HepG2 (cell line): Measurements from ENCODE around the gene CHRNB1. TPM values are rescaled to one million over a fixed set of nuclear protein-coding genes. Genes with fewer than 3 reads are reported as not detected.
A peak's percentile ranks its signal among the peaks of the same experiment; 100 is the strongest.

Experiments
- ATAC-seq: fragments of 200-7000 bp; cut with Tn5 transposase; 3 replicates; pipeline ENCODE4 v1.9.1; 2020; ENCODE audit warnings: mild to moderate bottlenecking, moderate library complexity
- BruUV-seq: library from RNA; stranded (reverse); fragments of 400-500 nt; replicated peaks from 2 replicates; lab custom pipeline; 2021; lab: Mats Ljungman, UMichigan
- CTCF ChIA-PET: fragments of 300-600 bp; formaldehyde crosslinking; extraction: SDS; loops from one replicate; lab custom pipeline; 2021; ENCODE audit warnings: low total read pairs, inconsistent platforms, low intra/inter-chr PET ratio; lab: Yijun Ruan, JAX
- POLR2A ChIA-PET: fragments of 350-600 bp; sonication (Branson Sonifier 250); formaldehyde crosslinking; loops from one replicate; lab custom pipeline; 2020; ENCODE audit warnings: antibody characterized with exemption, inconsistent platforms; lab: Yijun Ruan, JAX
- DNase-seq: peaks from one replicate; pipeline ENCODE4 v3.0.0-alpha.2; 2015; ENCODE audit warnings: low spot score
- FAIRE-seq: peaks from 3 replicates; lab custom pipeline; 2011; peaks lifted over from hg19 to GRCh38; lab: Jason Lieb, UNC
- H2AFZ ChIP-seq: one replicate; pipeline ENCODE4 v1.6.1; 2011; ENCODE audit warnings: low read length, inconsistent platforms
- H3K27ac ChIP-seq: fragments of 300-600 bp; 3 replicates; pipeline ENCODE4 v1.8.0; 2011; ENCODE audit warnings: mixed run types, mild to moderate bottlenecking, mixed read lengths, low read length, inconsistent platforms; ENCODE audit not compliant: insufficient read depth; ENCODE audit errors: extremely low read length
- H3K27me3 ChIP-seq, 2 experiments: fragments of 200-600 bp in 1 of 2; 2 replicates in 1 of 2; 3 replicates in 1 of 2; pipeline versions ENCODE4 v1.6.0 to v1.8.0; 2011; ENCODE audit warnings: low read length in 2 of 2, mild to moderate bottlenecking in 2 of 2, moderate library complexity in 2 of 2, inconsistent platforms in 1 of 2; ENCODE audit not compliant: insufficient read depth in 2 of 2, control insufficient read depth in 1 of 2
- H3K36me3 ChIP-seq, 2 experiments: fragments of 200-600 bp in 1 of 2; replicated peaks in 1 of 2; 2 replicates in 1 of 2; 3 replicates in 1 of 2; pipeline versions ENCODE4 v1.5.1 to v1.8.0; 2011; ENCODE audit warnings: low read length in 2 of 2, inconsistent platforms in 1 of 2; ENCODE audit not compliant: insufficient read depth in 2 of 2, control insufficient read depth in 1 of 2
- H3K4me1 ChIP-seq: 2 replicates; pipeline ENCODE4 v1.5.1; 2012; ENCODE audit warnings: low read length, inconsistent platforms; ENCODE audit not compliant: insufficient read depth
- H3K4me2 ChIP-seq: 2 replicates; pipeline ENCODE4 v1.6.0; 2011; ENCODE audit warnings: low read depth, low read length, inconsistent platforms
- H3K4me3 ChIP-seq, 3 experiments: fragments of 200-600 bp in 1 of 3; sonication (generic), shearing (Covaris generic) in 1 of 3; replicated peaks in 1 of 3; 2 replicates each; pipeline ENCODE4 v1.5.1; 2011 to 2016; ENCODE audit warnings: low read length in 3 of 3, inconsistent platforms in 2 of 3, low read depth in 2 of 3, mild to moderate bottlenecking in 2 of 3, control low read depth in 1 of 3, mixed read lengths in 1 of 3; ENCODE audit not compliant: insufficient read depth in 1 of 3
- H3K79me2 ChIP-seq: one replicate; pipeline ENCODE4 v1.6.1; 2011; ENCODE audit warnings: low read length, inconsistent platforms; ENCODE audit not compliant: insufficient read depth
- H3K9ac ChIP-seq: 2 replicates; pipeline ENCODE4 v1.6.0; 2011; ENCODE audit warnings: mild to moderate bottlenecking, low read depth, low read length, inconsistent platforms; ENCODE audit not compliant: insufficient read depth
- H3K9me3 ChIP-seq: 2 replicates; pipeline ENCODE4 v1.5.1; 2012; ENCODE audit warnings: mild to moderate bottlenecking, low read length
- H4K20me1 ChIP-seq: 2 replicates; pipeline ENCODE4 v1.6.0; 2011; ENCODE audit warnings: inconsistent platforms, mild to moderate bottlenecking, low read length, moderate library complexity; ENCODE audit not compliant: insufficient read depth
- CSRNP2 ChIP-seq: sonication (generic); formaldehyde crosslinking; conservative IDR thresholded peaks from 2 replicates; pipeline ENCODE4 v1.8.0; 2022; ENCODE audit warnings: low read depth, missing genetic modification reagents
- NCOA1 ChIP-seq: sonication (generic); formaldehyde crosslinking; IDR thresholded peaks from 2 replicates; pipeline ENCODE4 v1.9.0; 2021; ENCODE audit warnings: missing genetic modification reagents
- NCOA5 ChIP-seq: sonication (generic); formaldehyde crosslinking; IDR thresholded peaks from 2 replicates; pipeline ENCODE4 v1.4.0; 2020; ENCODE audit warnings: missing genetic modification reagents
- PAF1 ChIP-seq: IDR thresholded peaks from 2 replicates; pipeline ENCODE4 v1.6.1; 2016; ENCODE audit warnings: missing genetic modification reagents, missing compliant biosample characterization
- SPEN ChIP-seq: sonication (generic); formaldehyde crosslinking; IDR thresholded peaks from 2 replicates; pipeline ENCODE4 v1.5.1; 2020; ENCODE audit warnings: low read depth, mild to moderate bottlenecking, missing genetic modification reagents
- UBTF ChIP-seq: sonication (generic); formaldehyde crosslinking; IDR thresholded peaks from 2 replicates; pipeline ENCODE4 v1.4.0; 2020; ENCODE audit warnings: mild to moderate bottlenecking, missing genetic modification reagents
- ZBTB14 ChIP-seq: sonication (generic); formaldehyde crosslinking; IDR thresholded peaks from 2 replicates; pipeline ENCODE4 v1.4.0; 2020; ENCODE audit warnings: missing genetic modification reagents
- ZBTB4 ChIP-seq: sonication (generic); formaldehyde crosslinking; IDR thresholded peaks from 2 replicates; pipeline ENCODE4 v1.4.0; 2020; ENCODE audit warnings: missing genetic modification reagents, mild to moderate bottlenecking, borderline replicate concordance
- ZNF275 ChIP-seq: sonication (generic); formaldehyde crosslinking; IDR thresholded peaks from 2 replicates; pipeline ENCODE4 v1.8.0; 2022; ENCODE audit warnings: missing genetic modification reagents, mild to moderate bottlenecking, inconsistent platforms, borderline replicate concordance
- ZNF468 ChIP-seq: sonication (generic); formaldehyde crosslinking; IDR thresholded peaks from 2 replicates; pipeline ENCODE4 v1.8.0; 2022; ENCODE audit warnings: mild to moderate bottlenecking, moderate library complexity, missing genetic modification reagents
- ZNF570 ChIP-seq: sonication (generic); formaldehyde crosslinking; IDR thresholded peaks from 2 replicates; pipeline ENCODE4 v1.4.0; 2020; ENCODE audit warnings: mild to moderate bottlenecking, missing genetic modification reagents, borderline replicate concordance
- ZNF7 ChIP-seq: IDR thresholded peaks from 2 replicates; pipeline ENCODE4 v1.6.1; 2016; ENCODE audit warnings: missing biosample characterization, missing genetic modification reagents
- ZNF83 ChIP-seq: sonication (generic); formaldehyde crosslinking; IDR thresholded peaks from 2 replicates; pipeline ENCODE4 v1.4.0; 2020; ENCODE audit warnings: missing genetic modification reagents, mild to moderate bottlenecking, borderline replicate concordance
- WGBS: methylation state at CpG from one replicate; pipeline ENCODE4 v1.1.6; 2017; ENCODE audit warnings: low lambda C conversion rate; 5-methylcytosine and 5-hydroxymethylcytosine counted together
- in situ Hi-C: cut with HindIII; loops from 2 replicates; pipeline ENCODE4 v1.10.0; 2017; ENCODE audit warnings: low pct_unique_long_range_greater_than_20kb; ENCODE audit not compliant: extremely low pct_ligation_motif_present
- intact Hi-C: fragments of 100-400 bp; cut with micrococcal nuclease; formaldehyde crosslinking; loops from one replicate; pipeline ENCODE4 v1.10.0; 2022; ENCODE audit not compliant: unreplicated experiment
- polyA plus RNA-seq, 8 experiments: library from polyadenylated mRNA; depleted of rRNA in 3 of 8; stranded (reverse) in 7 of 8; unstranded in 1 of 8; fragments of >200 nt; fragmentation: Illumina TruSeq in 4 of 8; extraction: Trizol in 4 of 8; gene quantifications; 2 replicates each; pipeline versions ENCODE4 v1.2.1 to v1.2.3, GENCODE V29; 2011 to 2016; ENCODE audit warnings: low read depth in 4 of 8, missing spikeins in 1 of 8, mixed read lengths in 1 of 8; ENCODE audit not compliant: insufficient read depth in 1 of 8
- total RNA-seq, 5 experiments: library from RNA; depleted of rRNA; stranded (reverse); fragments of >200 nt; fragmentation: Illumina TruSeq; extraction: Trizol; gene quantifications; 2 replicates each; pipeline ENCODE4 v1.2.3, GENCODE V29; 2016; ENCODE audit warnings: low read depth in 1 of 5

CHRNB1 gene
- total and polyA plus RNA-seq, 2 of the 13 experiments (the other 11 are each of a cell fraction or from before 2014, with no cell fraction given): 5.4 to 33.7 TPM

GRCh38 chr17:7437369-7437863, 7.4 kb upstream of the CHRNB1 start:
- in situ Hi-C loops: loop anchor here (5.0 kb wide), 2 partner anchors 40 to 80 kb away; partner anchors contain the start of genes TMEM95 and ZBTB4
- H3K27ac ChIP-seq: no peak overlapping the region

More at GRCh38 chr17:7437369-7437863, 7.4 kb upstream of the CHRNB1 start:
- Histone ChIP-seq H3K4me2 (0 out of 2 replicates have a peak overlapping the region, but pooled peaks have one; percentile 12), H3K36me3 (no peaks in the 10 kb centered on the region), H3K4me1 (peaks cover 44% of the 10 kb centered on the region), H4K20me1 (no peaks in the 10 kb centered on the region), H3K9me3 (no peaks in the 10 kb centered on the region), H2AFZ (no peak overlapping the region), H3K27me3 (peaks cover 2 to 12% of the 10 kb centered on the region in 2 experiments; a peak in 3 of 5 replicates), H3K9ac (no peak overlapping the region), H3K4me3 (no peak overlapping the region; a peak in 2 of 6 replicates), H3K79me2 (no peaks in the 10 kb centered on the region)
- ATAC-seq (no peak), DNase-seq (no peak), FAIRE-seq (no peak)
- ChIA-PET CTCF (interaction anchor here (2.1 kb wide), 1 partner anchor 81 kb away, joined by 11 read pairs; no protein-coding TSS in a partner anchor), POLR2A (interaction anchor here (1.8 to 3.8 kb wide), 4 partner anchors 8 to 47 kb away, joined by 4 to 52 read pairs (median 28); partner anchors contain the start of genes CHRNB1, POLR2A and TMEM256)
- BruUV-seq: no TSS peak
- no peak for TF ChIP-seq PAF1
- no peak for TF ChIP-seq ZNF275
- TF ChIP-seq ZNF83 (CRISPR knock-in tag): no peak
- TF ChIP-seq ZNF7 (CRISPR knock-in tag): no peak
- no peak for TF ChIP-seq ZBTB4 (CRISPR knock-in tag)
- TF ChIP-seq UBTF (CRISPR knock-in tag): no peak
- no peak for TF ChIP-seq NCOA5 (CRISPR knock-in tag)
- no peak for TF ChIP-seq ZNF570 (CRISPR knock-in tag)
- TF ChIP-seq NCOA1: no peak
- TF ChIP-seq CSRNP2 (CRISPR knock-in tag): no peak
- TF ChIP-seq SPEN (CRISPR knock-in tag): no peak
- no peak for TF ChIP-seq ZNF468 (CRISPR knock-in tag)
- TF ChIP-seq ZBTB14 (CRISPR knock-in tag): no peak
- intact Hi-C loops: loop anchor here (2.0 kb wide), 1 partner anchor 77 kb away; no protein-coding TSS in a partner anchor
- 95% methylated on average over 14 of the region's 31 CpGs for WGBS
